ENCODE measurements around the gene RILP.
"Not testable (repeated sequence)": the region's sequence is repeated elsewhere in the genome, so short reads cannot be mapped to it uniquely, and the experiment has no call there.

- not testable (repeated sequence) for TF ChIP-seq POLR2A, CTCF (IDR thresholded peaks at IDR 0.05)
These were observed 38.7 kb upstream of the RILP start for GRCh38 chr17:1688405-1688804.

All from lower leg skin (tissue), 3 donors.